MCF 10A (cell line): ENCODE measurements around the gene TULP3. TPM values are rescaled to one million over a fixed set of nuclear protein-coding genes. Genes with fewer than 3 reads are reported as not detected.
A peak's percentile ranks its signal among the peaks of the same experiment; 100 is the strongest.

Source experiments
- BruUV-seq: library from RNA; stranded (reverse); fragments of 400-500 nt; replicated peaks from 2 replicates; lab custom pipeline; 2021; lab: Mats Ljungman, UMichigan
- CTCF ChIA-PET: fragments of 300-600 bp; sonication (Branson Sonifier 250); formaldehyde crosslinking; extraction: SDS; loops from one replicate; lab custom pipeline; 2021; ENCODE audit warnings: antibody characterized with exemption, inconsistent platforms; lab: Yijun Ruan, JAX
- POLR2A ChIA-PET: fragments of 300-600, 350-650 bp; sonication (Branson Sonifier 250); formaldehyde crosslinking; extraction: SDS; loops from one replicate; lab custom pipeline; 2020; ENCODE audit warnings: antibody characterized with exemption, inconsistent platforms; lab: Yijun Ruan, JAX
- DNase-seq: peaks from one replicate; pipeline ENCODE4 v3.0.0-alpha.2; 2018; ENCODE audit not compliant: unreplicated experiment
- H3K27ac Mint-ChIP-seq: one replicate; pipeline ENCODE4 v1.8.0; 2022; ENCODE audit warnings: mild to moderate bottlenecking, low read depth, mixed read lengths; ENCODE audit not compliant: unreplicated experiment
- H3K27me3 Mint-ChIP-seq: one replicate; pipeline ENCODE4 v1.8.0; 2022; ENCODE audit warnings: mixed read lengths; ENCODE audit not compliant: insufficient read depth, unreplicated experiment
- H3K36me3 Mint-ChIP-seq: one replicate; pipeline ENCODE4 v1.8.0; 2022; ENCODE audit warnings: mild to moderate bottlenecking, moderate library complexity, mixed read lengths; ENCODE audit not compliant: insufficient read depth, unreplicated experiment
- H3K4me1 Mint-ChIP-seq: one replicate; pipeline ENCODE4 v1.8.0; 2022; ENCODE audit warnings: mixed read lengths; ENCODE audit not compliant: insufficient read depth, unreplicated experiment
- H3K4me3 Mint-ChIP-seq: one replicate; pipeline ENCODE4 v1.8.0; 2022; ENCODE audit warnings: mild to moderate bottlenecking, moderate library complexity, mixed read lengths; ENCODE audit not compliant: unreplicated experiment
- H3K9me3 Mint-ChIP-seq: one replicate; pipeline ENCODE4 v1.8.0; 2022; ENCODE audit warnings: mixed read lengths; ENCODE audit not compliant: unreplicated experiment
- intact Hi-C: fragments of 100-400 bp; cut with micrococcal nuclease; formaldehyde crosslinking; loops from 2 replicates; pipeline ENCODE4 v1.14.1; 2022
- total RNA-seq: library from RNA; stranded (reverse); gene quantifications from 2 replicates; pipeline ENCODE4 v1.2.3, GENCODE V29; 2022
- TF ChIP-seq, protein P1 (sequence below): fragments of 200-600 bp; IDR thresholded peaks from one replicate; pipeline ENCODE4 v1.8.0; 2022; ENCODE audit warnings: antibody characterized with exemption, mild to moderate bottlenecking; ENCODE audit not compliant: unreplicated experiment

TULP3 gene
- total RNA-seq, 1 experiment from 2014 or later = 36.2 TPM

- intact Hi-C loops = no loop called here
- peaks cover 5% of the 10 kb centered on the region for H3K4me1 Mint-ChIP-seq
- no TSS peak for BruUV-seq
- no peak overlapping the region for H3K4me3 Mint-ChIP-seq
- H3K36me3 Mint-ChIP-seq = peaks cover 78% of the 10 kb centered on the region
- no peak overlapping the region for H3K27ac Mint-ChIP-seq
- DNase-seq = no peak
- ChIA-PET POLR2A (interaction anchor here (0.7 kb wide), 1 partner anchor 58 kb away, joined by 3 read pairs; no protein-coding TSS in a partner anchor), CTCF (interaction anchor here (1.3 kb wide), 1 partner anchor 11 kb away, joined by 3 read pairs; no protein-coding TSS in a partner anchor)
- TF ChIP-seq, protein P1, sequence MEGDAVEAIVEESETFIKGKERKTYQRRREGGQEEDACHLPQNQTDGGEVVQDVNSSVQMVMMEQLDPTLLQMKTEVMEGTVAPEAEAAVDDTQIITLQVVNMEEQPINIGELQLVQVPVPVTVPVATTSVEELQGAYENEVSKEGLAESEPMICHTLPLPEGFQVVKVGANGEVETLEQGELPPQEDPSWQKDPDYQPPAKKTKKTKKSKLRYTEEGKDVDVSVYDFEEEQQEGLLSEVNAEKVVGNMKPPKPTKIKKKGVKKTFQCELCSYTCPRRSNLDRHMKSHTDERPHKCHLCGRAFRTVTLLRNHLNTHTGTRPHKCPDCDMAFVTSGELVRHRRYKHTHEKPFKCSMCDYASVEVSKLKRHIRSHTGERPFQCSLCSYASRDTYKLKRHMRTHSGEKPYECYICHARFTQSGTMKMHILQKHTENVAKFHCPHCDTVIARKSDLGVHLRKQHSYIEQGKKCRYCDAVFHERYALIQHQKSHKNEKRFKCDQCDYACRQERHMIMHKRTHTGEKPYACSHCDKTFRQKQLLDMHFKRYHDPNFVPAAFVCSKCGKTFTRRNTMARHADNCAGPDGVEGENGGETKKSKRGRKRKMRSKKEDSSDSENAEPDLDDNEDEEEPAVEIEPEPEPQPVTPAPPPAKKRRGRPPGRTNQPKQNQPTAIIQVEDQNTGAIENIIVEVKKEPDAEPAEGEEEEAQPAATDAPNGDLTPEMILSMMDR = no peak
- H3K9me3 Mint-ChIP-seq = no peaks in the 10 kb centered on the region
- H3K27me3 Mint-ChIP-seq = no peaks in the 10 kb centered on the region
These were observed 32.4 kb downstream of the TULP3 start for GRCh38 chr12:2923057-2923456.

DNA sequence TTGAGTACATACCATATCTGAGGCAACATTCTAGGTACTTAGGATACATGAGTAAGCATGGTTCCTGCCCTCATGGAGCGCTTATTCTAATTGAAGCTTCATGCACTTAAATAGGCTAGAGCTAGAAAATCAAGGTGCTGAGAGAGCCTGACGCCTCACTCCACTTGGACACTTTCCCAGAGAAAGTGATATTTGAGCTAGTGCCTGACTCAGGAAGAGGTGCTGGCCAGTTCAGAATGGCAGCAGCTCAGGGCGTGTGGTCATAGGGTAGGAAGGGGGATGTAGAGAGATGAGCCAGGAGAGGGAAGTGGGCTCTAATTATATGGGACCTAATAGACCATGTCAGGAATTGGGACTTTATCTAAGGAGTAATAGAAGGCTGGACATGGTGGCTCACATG is 33.3 kb downstream of the TULP3 start:
- ChIA-PET POLR2A (interaction anchor here (0.7 to 1.1 kb wide), 2 partner anchors 33 to 59 kb away, joined by 3 read pairs; no protein-coding TSS in a partner anchor), CTCF (interaction anchor here (1.0 kb wide), 1 partner anchor 12 kb away, joined by 3 read pairs; no protein-coding TSS in a partner anchor)
- H3K4me1 Mint-ChIP-seq = peaks cover 5% of the 10 kb centered on the region
- TF ChIP-seq, protein P1 = no peak
- no peak overlapping the region for H3K27ac Mint-ChIP-seq
- intact Hi-C loops = no loop called here
- H3K27me3 Mint-ChIP-seq = no peaks in the 10 kb centered on the region
- H3K9me3 Mint-ChIP-seq = no peaks in the 10 kb centered on the region
- peaks cover 79% of the 10 kb centered on the region for H3K36me3 Mint-ChIP-seq
- H3K4me3 Mint-ChIP-seq = no peak overlapping the region
- peak; percentile 35 for DNase-seq
- BruUV-seq = no TSS peak

DNA sequence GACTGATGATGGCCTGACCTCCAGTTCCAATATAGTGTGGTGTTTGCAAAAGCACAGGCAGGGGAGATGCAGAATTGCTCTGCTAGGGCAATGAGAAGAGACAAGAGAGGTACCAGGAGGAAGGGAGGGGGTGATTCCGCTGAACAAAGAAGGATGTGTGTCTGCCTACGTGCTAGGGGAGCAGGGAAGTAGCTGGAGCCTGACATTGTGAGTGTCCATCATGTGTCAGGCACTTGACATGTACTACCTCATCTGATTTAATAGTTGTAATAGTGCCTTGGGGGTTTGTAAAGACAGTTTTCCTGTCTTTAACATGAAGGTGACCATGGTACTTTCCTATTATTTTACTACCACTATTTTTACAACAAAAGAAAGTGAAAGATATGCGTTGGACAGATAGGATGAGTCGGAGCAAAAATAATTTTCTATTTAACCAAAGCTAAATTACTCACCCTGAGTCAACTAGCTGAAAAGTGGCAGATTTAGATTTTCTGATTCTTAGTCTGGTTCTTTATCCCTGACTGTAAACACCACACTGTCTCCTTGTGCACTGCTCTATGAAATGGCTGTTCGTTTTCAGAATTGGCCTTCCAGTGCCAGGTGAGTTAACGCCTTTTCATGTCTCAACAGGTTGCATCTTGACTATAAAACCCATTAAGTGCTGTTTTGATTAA is 34.8 kb downstream of the TULP3 start:
- DNase-seq = no peak
- ChIA-PET POLR2A (interaction anchor here (0.7 kb wide), 1 partner anchor 9 kb away, joined by 4 read pairs; no protein-coding TSS in a partner anchor), CTCF (interaction anchor here (0.6 to 0.7 kb wide), 2 partner anchors 40 to 112 kb away, joined by 3 to 5 read pairs; no protein-coding TSS in a partner anchor)
- Mint-ChIP-seq H3K27me3 (no peaks in the 10 kb centered on the region), H3K4me3 (no peak overlapping the region), H3K27ac (no peak overlapping the region), H3K9me3 (no peaks in the 10 kb centered on the region), H3K4me1 (peaks cover 5% of the 10 kb centered on the region), H3K36me3 (peaks cover 92% of the 10 kb centered on the region)
- intact Hi-C loops = no loop called here
- no TSS peak for BruUV-seq
- TF ChIP-seq, protein P1 = no peak

DNA sequence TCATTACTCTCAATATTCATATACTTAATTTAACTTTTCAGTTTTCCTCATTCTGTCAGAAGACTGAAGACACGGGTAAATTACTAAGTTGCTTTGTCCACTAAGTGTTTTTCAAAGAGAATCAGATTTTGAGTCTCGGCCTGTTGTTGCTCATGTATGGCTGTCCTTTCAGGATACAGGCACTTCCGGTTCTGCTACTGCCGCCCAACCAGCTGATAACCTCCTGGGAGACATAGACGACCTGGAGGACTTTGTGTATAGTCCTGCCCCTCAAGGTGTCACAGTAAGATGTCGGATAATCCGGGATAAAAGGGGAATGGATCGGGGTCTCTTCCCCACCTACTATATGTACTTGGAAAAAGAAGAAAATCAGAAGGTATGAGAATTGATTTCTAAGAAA is 40.2 kb downstream of the TULP3 start:
- DNase-seq = no peak
- ChIA-PET POLR2A (no interaction called here), CTCF (no interaction called here)
- Mint-ChIP-seq H3K27me3 (no peaks in the 10 kb centered on the region), H3K4me3 (no peak overlapping the region), H3K4me1 (no peaks in the 10 kb centered on the region), H3K27ac (no peak overlapping the region), H3K36me3 (peaks cover 96% of the 10 kb centered on the region), H3K9me3 (no peaks in the 10 kb centered on the region)
- no TSS peak for BruUV-seq
- TF ChIP-seq, protein P1 = no peak
- intact Hi-C loops = no loop called here
